HG02623 (cell line): ENCODE measurements around the gene LDLRAP1.
A peak's percentile ranks its signal among the peaks of the same experiment; 100 is the strongest.

Source experiments
- ATAC-seq: cut with Tn5 transposase; IDR thresholded peaks from one replicate; pipeline ENCODE4 v1.9.1; 2021; ENCODE audit warnings: moderate library complexity; ENCODE audit not compliant: unreplicated experiment

LDLRAP1 gene

GRCh38 chr1:25541889-25542658, 1.3 kb upstream of the LDLRAP1 start:
- no peak for ATAC-seq

GRCh38 chr1:25543005-25543424, 391 bp upstream of the LDLRAP1 start:
- no peak for ATAC-seq

- ATAC-seq: no peak
Measured at GRCh38 chr1:25544243-25544764, 898 bp downstream of the LDLRAP1 start.

- ATAC-seq: no peak
Measured at GRCh38 chr1:25544819-25545218, 1.4 kb downstream of the LDLRAP1 start.

- no peak for ATAC-seq
Measured at GRCh38 chr1:25545767-25546166, 2.4 kb downstream of the LDLRAP1 start.

- ATAC-seq: no peak
Measured at GRCh38 chr1:25546193-25546592, 2.8 kb downstream of the LDLRAP1 start.

GRCh38 chr1:25548601-25549000, 5.2 kb downstream of the LDLRAP1 start:
- ATAC-seq: no peak

- peak; percentile 88 for ATAC-seq
Measured at GRCh38 chr1:25549273-25550154, 6.1 kb downstream of the LDLRAP1 start.

- no peak for ATAC-seq
Measured at GRCh38 chr1:25550155-25550506, 6.7 kb downstream of the LDLRAP1 start.

GRCh38 chr1:25550683-25551310, 7.4 kb downstream of the LDLRAP1 start:
- ATAC-seq: no peak

GRCh38 chr1:25553749-25554429, 10.5 kb downstream of the LDLRAP1 start:
- no peak for ATAC-seq

GRCh38 chr1:25554430-25554780, 11.0 kb downstream of the LDLRAP1 start:
- no peak for ATAC-seq

- ATAC-seq: no peak
Measured at GRCh38 chr1:25554886-25555752, 11.7 kb downstream of the LDLRAP1 start.

GRCh38 chr1:25555753-25556092, 12.3 kb downstream of the LDLRAP1 start:
- ATAC-seq: no peak

GRCh38 chr1:25556132-25556670, 12.8 kb downstream of the LDLRAP1 start:
- ATAC-seq: no peak

- ATAC-seq: no peak
Measured at GRCh38 chr1:25556791-25557476, 13.5 kb downstream of the LDLRAP1 start.

GRCh38 chr1:25557543-25557942, 14.1 kb downstream of the LDLRAP1 start:
- ATAC-seq: no peak

GRCh38 chr1:25559031-25559430, 15.6 kb downstream of the LDLRAP1 start:
- ATAC-seq: no peak

GRCh38 chr1:25560001-25560400, 16.6 kb downstream of the LDLRAP1 start:
- ATAC-seq: no peak
